Hepatocyte (in vitro differentiated cells): Measurements from ENCODE around the gene HDAC11. TPM values are rescaled to one million over a fixed set of nuclear protein-coding genes. Genes with fewer than 3 reads are reported as not detected.

Experiments used
- DNase-seq: peaks from one replicate; pipeline ENCODE4 v3.0.0-alpha.2; 2016; ENCODE audit warnings: low spot score
- H2AFZ ChIP-seq: fragments of 200-600 bp; sonication (generic); 2 replicates; pipeline ENCODE4 v1.6.0; 2016; ENCODE audit warnings: antibody characterized with exemption, mild to moderate bottlenecking
- H3K27ac ChIP-seq: fragments of 200-600 bp; sonication (generic); 2 replicates; pipeline ENCODE4 v1.5.1; 2016; ENCODE audit warnings: mild to moderate bottlenecking
- H3K27me3 ChIP-seq: fragments of 200-600 bp; sonication (generic); 2 replicates; pipeline ENCODE4 v1.6.1; 2016
- H3K36me3 ChIP-seq: fragments of 200-600 bp; sonication (generic); replicated peaks from 2 replicates; pipeline ENCODE4 v1.5.1; 2016; ENCODE audit warnings: low read depth; ENCODE audit not compliant: insufficient read depth
- H3K4me1 ChIP-seq: fragments of 200-600 bp; sonication (generic); 2 replicates; pipeline ENCODE4 v1.5.1; 2016; ENCODE audit warnings: mild to moderate bottlenecking, moderate library complexity; ENCODE audit not compliant: insufficient read depth
- H3K4me2 ChIP-seq: fragments of 200-600 bp; sonication (generic); 2 replicates; pipeline ENCODE4 v1.6.0; 2016
- H3K4me3 ChIP-seq: fragments of 200-600 bp; sonication (generic); 2 replicates; pipeline ENCODE4 v1.5.1; 2016; ENCODE audit warnings: mild to moderate bottlenecking
- H3K79me2 ChIP-seq: fragments of 200-600 bp; sonication (generic); 2 replicates; pipeline ENCODE4 v1.6.0; 2017; ENCODE audit warnings: mild to moderate bottlenecking
- H3K9me2 ChIP-seq: fragments of 200-600 bp; sonication (generic); replicated peaks from 2 replicates; pipeline ENCODE4 v1.6.0; 2017; ENCODE audit warnings: mild to moderate bottlenecking; ENCODE audit not compliant: insufficient read depth
- H3K9me3 ChIP-seq: fragments of 200-600 bp; sonication (generic); 2 replicates; pipeline ENCODE4 v1.5.1; 2016; ENCODE audit warnings: low read depth, mild to moderate bottlenecking
- H4K20me1 ChIP-seq: fragments of 200-600 bp; sonication (generic); 2 replicates; pipeline ENCODE4 v1.6.0; 2016; ENCODE audit warnings: mild to moderate bottlenecking; ENCODE audit not compliant: insufficient read depth, poor library complexity, severe bottlenecking
- EZH2 ChIP-seq: fragments of 200-600 bp; sonication (generic); IDR thresholded peaks from 2 replicates; pipeline ENCODE4 v1.6.1; 2016; ENCODE audit warnings: antibody characterized with exemption, mild to moderate bottlenecking, borderline replicate concordance
- EZH2phosphoT487 ChIP-seq: fragments of 200-600 bp; sonication (generic); IDR thresholded peaks from one replicate; pipeline ENCODE4 v1.6.1; 2018; ENCODE audit warnings: antibody characterized with exemption, mild to moderate bottlenecking, low read depth, moderate library complexity; ENCODE audit not compliant: unreplicated experiment, severe bottlenecking
- WGBS: methylation state at CpG from one replicate; pipeline ENCODE4 v1.1.6; 2016; ENCODE audit warnings: low lambda C conversion rate; ENCODE audit errors: missing lambda C conversion rate; 5-methylcytosine and 5-hydroxymethylcytosine counted together
- polyA plus RNA-seq: library from polyadenylated mRNA; unstranded; fragments of >200 nt; fragmentation: Nextera tagmentation; extraction: Ambion mirVana; gene quantifications from 2 replicates; pipeline ENCODE4 v1.2.1, GENCODE V29; 2016
- total RNA-seq: library from RNA; depleted of rRNA; stranded (reverse); fragments of >200 nt; gene quantifications from 2 replicates; pipeline ENCODE4 v1.2.3, GENCODE V29; 2014
- TF ChIP-seq, protein P1 (sequence below): fragments of 200-600 bp; sonication (generic); IDR thresholded peaks from 2 replicates; pipeline ENCODE4 v1.5.1; 2016; ENCODE audit warnings: antibody characterized with exemption, mild to moderate bottlenecking; ENCODE audit not compliant: poor library complexity

The HDAC11 gene
- total and polyA plus RNA-seq, 2 experiments from 2014 or later, result 8.4 to 12.3 TPM

DNA sequence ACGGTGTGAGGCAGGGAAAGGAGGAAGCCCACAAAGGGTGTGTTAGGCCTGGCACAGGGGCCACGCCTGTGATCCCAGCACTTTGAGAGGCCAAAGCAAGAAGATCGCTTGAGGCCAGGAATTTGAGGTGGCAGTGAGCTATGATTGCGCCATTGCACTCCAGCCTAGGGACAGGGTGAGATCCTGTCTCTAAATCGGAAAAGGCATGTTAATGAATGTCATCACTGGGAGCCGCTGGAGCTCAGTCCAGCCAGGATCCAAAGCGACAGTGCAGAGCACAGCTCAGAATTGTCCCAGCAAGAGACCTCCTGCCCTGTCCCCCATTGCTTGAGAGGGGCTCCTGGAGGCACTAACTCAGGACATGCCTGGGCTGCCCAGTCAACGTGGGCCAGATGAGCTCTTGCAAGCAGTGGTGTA, 53.8 kb downstream of the HDAC11 start:
- TF ChIP-seq EZH2, result no peak
- TF ChIP-seq, protein P1, sequence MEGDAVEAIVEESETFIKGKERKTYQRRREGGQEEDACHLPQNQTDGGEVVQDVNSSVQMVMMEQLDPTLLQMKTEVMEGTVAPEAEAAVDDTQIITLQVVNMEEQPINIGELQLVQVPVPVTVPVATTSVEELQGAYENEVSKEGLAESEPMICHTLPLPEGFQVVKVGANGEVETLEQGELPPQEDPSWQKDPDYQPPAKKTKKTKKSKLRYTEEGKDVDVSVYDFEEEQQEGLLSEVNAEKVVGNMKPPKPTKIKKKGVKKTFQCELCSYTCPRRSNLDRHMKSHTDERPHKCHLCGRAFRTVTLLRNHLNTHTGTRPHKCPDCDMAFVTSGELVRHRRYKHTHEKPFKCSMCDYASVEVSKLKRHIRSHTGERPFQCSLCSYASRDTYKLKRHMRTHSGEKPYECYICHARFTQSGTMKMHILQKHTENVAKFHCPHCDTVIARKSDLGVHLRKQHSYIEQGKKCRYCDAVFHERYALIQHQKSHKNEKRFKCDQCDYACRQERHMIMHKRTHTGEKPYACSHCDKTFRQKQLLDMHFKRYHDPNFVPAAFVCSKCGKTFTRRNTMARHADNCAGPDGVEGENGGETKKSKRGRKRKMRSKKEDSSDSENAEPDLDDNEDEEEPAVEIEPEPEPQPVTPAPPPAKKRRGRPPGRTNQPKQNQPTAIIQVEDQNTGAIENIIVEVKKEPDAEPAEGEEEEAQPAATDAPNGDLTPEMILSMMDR, result no peak
- no peaks in the 10 kb centered on the region for H3K9me2 ChIP-seq
- H3K27ac ChIP-seq, result no peak overlapping the region
- H3K4me2 ChIP-seq, result no peak overlapping the region
- H4K20me1 ChIP-seq, result no peaks in the 10 kb centered on the region
- H3K79me2 ChIP-seq, result no peaks in the 10 kb centered on the region
- WGBS, result 88% methylated on average over 8 of the region's 8 CpGs
- no peaks in the 10 kb centered on the region for H3K4me1 ChIP-seq
- no peak for DNase-seq
- no peaks in the 10 kb centered on the region for H3K27me3 ChIP-seq
- no peaks in the 10 kb centered on the region for H3K9me3 ChIP-seq
- H3K36me3 ChIP-seq, result no peaks in the 10 kb centered on the region
- no peak overlapping the region for H3K4me3 ChIP-seq
- no peak overlapping the region for H2AFZ ChIP-seq

DNA sequence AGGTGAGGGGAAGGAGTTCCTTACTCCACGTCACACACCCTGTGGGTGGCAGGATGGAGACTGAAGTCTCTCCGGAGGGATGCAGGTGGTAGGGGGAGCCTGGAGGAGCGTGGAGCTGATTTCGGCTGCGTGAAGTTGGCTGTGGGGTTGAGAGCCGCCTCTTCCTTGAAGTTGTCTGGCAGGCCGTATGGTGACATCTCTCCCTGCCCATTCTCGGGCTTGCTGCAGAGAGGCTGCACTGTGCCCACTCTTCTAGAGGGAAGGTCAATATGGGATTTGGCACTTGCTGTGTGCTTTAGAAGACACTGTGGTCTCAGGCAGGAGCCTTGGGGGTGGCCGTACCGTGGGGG, 55.4 kb downstream of the HDAC11 start:
- no peaks in the 10 kb centered on the region for H3K9me3 ChIP-seq
- H3K9me2 ChIP-seq, result no peaks in the 10 kb centered on the region
- no peak overlapping the region for H3K4me3 ChIP-seq
- H3K79me2 ChIP-seq, result no peaks in the 10 kb centered on the region
- no peak for DNase-seq
- H3K27me3 ChIP-seq, result no peaks in the 10 kb centered on the region
- H3K4me1 ChIP-seq, result no peaks in the 10 kb centered on the region
- H3K27ac ChIP-seq, result no peak overlapping the region
- WGBS, result 87% methylated on average over 10 of the region's 10 CpGs
- no peak overlapping the region for H2AFZ ChIP-seq
- TF ChIP-seq EZH2 (no peak), EZH2phosphoT487 (no peak)
- TF ChIP-seq, protein P1, result no peak
- H3K4me2 ChIP-seq, result no peak overlapping the region
- H3K36me3 ChIP-seq, result no peaks in the 10 kb centered on the region
- no peaks in the 10 kb centered on the region for H4K20me1 ChIP-seq

DNA sequence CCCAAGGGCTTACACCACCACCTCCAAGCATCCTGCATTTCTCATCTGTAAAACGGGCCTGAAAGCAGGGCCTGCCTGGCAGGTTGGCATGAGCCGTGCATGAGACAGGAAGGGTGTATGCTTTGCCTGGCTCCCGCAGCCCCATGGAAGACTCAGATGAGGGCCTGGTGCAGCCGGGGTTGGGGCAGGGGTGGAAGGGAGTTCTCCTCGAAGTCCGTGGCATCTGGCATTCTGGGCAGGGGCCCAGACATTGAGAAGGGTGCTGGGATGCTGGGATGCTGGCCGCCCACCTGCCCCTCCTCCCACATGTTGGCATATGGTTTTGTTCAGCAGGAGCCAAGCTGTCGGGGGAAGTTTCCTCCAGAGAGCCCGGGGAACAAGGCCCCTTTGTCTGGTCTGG, 55.8 kb downstream of the HDAC11 start:
- no peak for TF ChIP-seq EZH2phosphoT487
- TF ChIP-seq, protein P1, result no peak
- no peak for TF ChIP-seq EZH2
- Histone ChIP-seq H4K20me1 (no peaks in the 10 kb centered on the region), H3K4me3 (no peak overlapping the region), H3K79me2 (no peaks in the 10 kb centered on the region), H3K27ac (no peak overlapping the region), H3K9me2 (no peaks in the 10 kb centered on the region), H3K27me3 (no peaks in the 10 kb centered on the region), H3K9me3 (no peaks in the 10 kb centered on the region), H2AFZ (no peak overlapping the region), H3K4me1 (no peaks in the 10 kb centered on the region), H3K4me2 (no peak overlapping the region), H3K36me3 (no peaks in the 10 kb centered on the region)
- WGBS, result 74% methylated on average over 9 of the region's 9 CpGs
- no peak for DNase-seq

DNA sequence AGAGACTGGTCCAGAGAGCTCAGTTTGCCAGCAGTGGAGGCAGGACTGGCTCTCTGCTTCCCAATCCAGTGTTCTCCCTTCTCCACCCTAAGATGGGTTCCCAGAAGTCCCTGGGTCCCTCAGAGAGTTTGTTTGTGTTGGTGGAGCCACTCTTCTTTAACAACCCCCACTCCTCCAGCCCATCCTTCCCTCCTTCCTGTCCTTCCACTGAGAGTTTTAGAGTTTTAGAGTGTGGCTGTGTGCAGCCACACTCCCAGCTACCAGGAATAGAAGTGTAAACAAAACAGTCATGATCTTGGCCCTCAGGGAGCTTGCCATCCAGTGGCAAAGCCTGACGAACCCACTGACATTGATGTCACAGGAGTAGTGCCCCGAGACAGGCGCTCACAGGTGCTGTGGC, 56.3 kb downstream of the HDAC11 start:
- Histone ChIP-seq H3K27me3 (no peaks in the 10 kb centered on the region), H3K27ac (peak overlapping the region; percentile 31), H3K4me3 (no peak overlapping the region), H3K4me1 (no peaks in the 10 kb centered on the region), H3K9me3 (no peaks in the 10 kb centered on the region), H4K20me1 (no peaks in the 10 kb centered on the region), H3K4me2 (no peak overlapping the region), H3K79me2 (no peaks in the 10 kb centered on the region), H3K36me3 (no peaks in the 10 kb centered on the region), H3K9me2 (no peaks in the 10 kb centered on the region), H2AFZ (no peak overlapping the region)
- no peak for DNase-seq
- 87% methylated on average over 3 of the region's 3 CpGs for WGBS
- TF ChIP-seq EZH2phosphoT487, result no peak
- TF ChIP-seq EZH2, result no peak
- TF ChIP-seq, protein P1, result no peak
